HPDE6-E6E7 (cell line): ENCODE measurements around the gene KDM2B.
A peak's percentile ranks its signal among the peaks of the same experiment; 100 is the strongest.
"Not testable (repeated sequence)": the region's sequence is repeated elsewhere in the genome, so short reads cannot be mapped to it uniquely, and the experiment has no call there.

Experiments
- DNase-seq: peaks from one replicate; pipeline ENCODE4 v3.0.0; 2011; ENCODE audit warnings: missing footprints; ENCODE audit errors: extremely low spot score

The KDM2B gene

GRCh38 chr12:121584885-121585284, 4.1 kb upstream of the KDM2B start:
- DNase-seq: not testable (repeated sequence)

- not testable (repeated sequence) for DNase-seq
These were observed 2.5 kb upstream of the KDM2B start for GRCh38 chr12:121583334-121583661.

GRCh38 chr12:121582583-121583333, 1.9 kb upstream of the KDM2B start:
- DNase-seq: no peak

- no peak for DNase-seq
These were observed 1.0 kb upstream of the KDM2B start for GRCh38 chr12:121581686-121582429.

- DNase-seq: no peak
These were observed 598 bp downstream of the KDM2B start for GRCh38 chr12:121579981-121580868.

GRCh38 chr12:121579190-121579791, 1.5 kb downstream of the KDM2B start:
- no peak for DNase-seq

GRCh38 chr12:121578230-121579189, 2.3 kb downstream of the KDM2B start:
- DNase-seq: no peak

- DNase-seq: no peak
These were observed 3.2 kb downstream of the KDM2B start for GRCh38 chr12:121577443-121578180.

- peak; percentile 46 for DNase-seq
These were observed 3.9 kb downstream of the KDM2B start for GRCh38 chr12:121576851-121577391.

GRCh38 chr12:121575952-121576625, 4.7 kb downstream of the KDM2B start:
- DNase-seq: no peak

- no peak for DNase-seq
These were observed 5.8 kb downstream of the KDM2B start for GRCh38 chr12:121575051-121575450.

- no peak for DNase-seq
These were observed 6.8 kb downstream of the KDM2B start for GRCh38 chr12:121574025-121574424.

GRCh38 chr12:121571920-121572319, 8.9 kb downstream of the KDM2B start:
- no peak for DNase-seq

GRCh38 chr12:121570467-121571283, 10.1 kb downstream of the KDM2B start:
- no peak for DNase-seq

- no peak for DNase-seq
These were observed 11.7 kb downstream of the KDM2B start for GRCh38 chr12:121568971-121569751.

- no peak for DNase-seq
These were observed 12.3 kb downstream of the KDM2B start for GRCh38 chr12:121568518-121568917.

GRCh38 chr12:121565076-121565475, 15.7 kb downstream of the KDM2B start:
- no peak for DNase-seq
